Activated B cell treated with CpG ODN at 0.5 μM for 24 hours (primary cell): Measurements from ENCODE around the gene SMAD6. TPM values are rescaled to one million over a fixed set of nuclear protein-coding genes. Genes with fewer than 3 reads are reported as not detected.

Source experiments
- ATAC-seq: fragments of 200-7000 bp; cut with Tn5 transposase; one replicate; pipeline ENCODE4 v1.10.0; 2021; ENCODE audit warnings: low read depth, mild to moderate bottlenecking, moderate library complexity
- CTCF ChIA-PET: fragments of 350-600 bp; sonication (Branson Sonifier 250); formaldehyde crosslinking; loops from one replicate; lab custom pipeline; 2021; ENCODE audit warnings: antibody characterized with exemption; lab: Charles Lee
- POLR2A ChIA-PET: fragments of 350-600 bp; sonication (Branson Sonifier 250); formaldehyde crosslinking; loops from one replicate; lab custom pipeline; 2021; ENCODE audit warnings: antibody characterized with exemption; lab: Charles Lee
- DNase-seq: peaks from one replicate; pipeline ENCODE4 v3.0.0; 2022
- H3K27ac Mint-ChIP-seq: one replicate; pipeline ENCODE4 v1.8.0; 2020; ENCODE audit warnings: mixed read lengths
- H3K27me3 Mint-ChIP-seq: one replicate; pipeline ENCODE4 v1.8.0; 2021; ENCODE audit warnings: mixed read lengths
- H3K36me3 Mint-ChIP-seq: one replicate; pipeline ENCODE4 v1.8.0; 2021; ENCODE audit warnings: low read depth, mixed read lengths
- H3K4me1 Mint-ChIP-seq: one replicate; pipeline ENCODE4 v1.8.0; 2021; ENCODE audit warnings: mixed read lengths
- H3K4me3 Mint-ChIP-seq: one replicate; pipeline ENCODE4 v1.8.0; 2020; ENCODE audit warnings: mild to moderate bottlenecking, mixed read lengths
- H3K9me3 Mint-ChIP-seq: one replicate; pipeline ENCODE4 v1.8.0; 2020; ENCODE audit warnings: mixed read lengths
- CTCF ChIP-seq: fragments of 200-600 bp; IDR thresholded peaks from one replicate; pipeline ENCODE4 v1.8.0; 2022; ENCODE audit warnings: antibody characterized with exemption, mild to moderate bottlenecking
- intact Hi-C: fragments of 100-400 bp; cut with micrococcal nuclease; formaldehyde crosslinking; loops from one replicate; pipeline ENCODE4 v1.15.1; 2024
- total RNA-seq: library from RNA; stranded (reverse); gene quantifications from 2 replicates; pipeline ENCODE4 v1.2.3, GENCODE V29; 2022

SMAD6 gene
- total RNA-seq, 1 donor from 2014 or later: 0.04 TPM

- TF ChIP-seq CTCF: no peak
- peaks cover 33% of the 10 kb centered on the region for H3K4me1 Mint-ChIP-seq
- H3K9me3 Mint-ChIP-seq: no peaks in the 10 kb centered on the region
- peak overlapping the region; percentile 81 for H3K27ac Mint-ChIP-seq
- no peak overlapping the region for H3K4me3 Mint-ChIP-seq
- intact Hi-C loops: no loop called here
- ChIA-PET CTCF (interaction anchor here (1.5 kb wide), 1 partner anchor 73 kb away, joined by 3 read pairs; no protein-coding TSS in a partner anchor), POLR2A (interaction anchor here (1.6 to 2.0 kb wide), 2 partner anchors 9 to 11 kb away, joined by 4 to 6 read pairs; no protein-coding TSS in a partner anchor)
- no peak for ATAC-seq
- H3K36me3 Mint-ChIP-seq: no peaks in the 10 kb centered on the region
- no peak for DNase-seq
- no peaks in the 10 kb centered on the region for H3K27me3 Mint-ChIP-seq
Observed at GRCh38 chr15:66691727-66692126, 10.3 kb upstream of the SMAD6 start.

- H3K4me1 Mint-ChIP-seq: peaks cover 33% of the 10 kb centered on the region
- ChIA-PET POLR2A (interaction anchor here (1.6 to 2.0 kb wide), 2 partner anchors 9 to 10 kb away, joined by 4 to 6 read pairs; no protein-coding TSS in a partner anchor), CTCF (interaction anchor here (1.5 kb wide), 1 partner anchor 73 kb away, joined by 3 read pairs; no protein-coding TSS in a partner anchor)
- H3K27ac Mint-ChIP-seq: peak overlapping the region; percentile 81
- H3K9me3 Mint-ChIP-seq: no peaks in the 10 kb centered on the region
- no peaks in the 10 kb centered on the region for H3K27me3 Mint-ChIP-seq
- DNase-seq: no peak
- TF ChIP-seq CTCF: no peak
- H3K36me3 Mint-ChIP-seq: no peaks in the 10 kb centered on the region
- intact Hi-C loops: no loop called here
- no peak overlapping the region for H3K4me3 Mint-ChIP-seq
- no peak for ATAC-seq
Observed at GRCh38 chr15:66692391-66692790, 9.6 kb upstream of the SMAD6 start.

GRCh38 chr15:66692808-66693596 is 9.0 kb upstream of the SMAD6 start:
- CTCF ChIA-PET: interaction anchor here (0.6 to 1.0 kb wide), 4 partner anchors 7 to 158 kb away, joined by 3 read pairs; no protein-coding TSS in a partner anchor
- DNase-seq (no peak), ATAC-seq (peak; percentile 90)
- TF ChIP-seq CTCF: no peak
- intact Hi-C loops: no loop called here
- H3K36me3 Mint-ChIP-seq: no peaks in the 10 kb centered on the region
- POLR2A ChIA-PET: interaction anchor here (0.7 to 2.0 kb wide), 4 partner anchors 8 to 194 kb away, joined by 3 to 6 read pairs (median 4); no protein-coding TSS in a partner anchor
- H3K9me3 Mint-ChIP-seq: no peaks in the 10 kb centered on the region
- peak overlapping the region; percentile 88 for H3K27ac Mint-ChIP-seq
- H3K27me3 Mint-ChIP-seq: no peaks in the 10 kb centered on the region
- H3K4me3 Mint-ChIP-seq: peak overlapping the region; percentile 50
- peaks cover 33% of the 10 kb centered on the region for H3K4me1 Mint-ChIP-seq

- Mint-ChIP-seq H3K4me3 (no peak overlapping the region), H3K4me1 (peaks cover 42% of the 10 kb centered on the region), H3K9me3 (no peaks in the 10 kb centered on the region), H3K27ac (no peak overlapping the region), H3K27me3 (no peaks in the 10 kb centered on the region), H3K36me3 (peaks cover 6% of the 10 kb centered on the region)
- DNase-seq (no peak), ATAC-seq (no peak)
- ChIA-PET POLR2A (no interaction called here), CTCF (no interaction called here)
- intact Hi-C loops: no loop called here
- TF ChIP-seq CTCF: no peak
Observed at GRCh38 chr15:66696770-66697169, 5.3 kb upstream of the SMAD6 start.

GRCh38 chr15:66698318-66698961 is 3.6 kb upstream of the SMAD6 start:
- Mint-ChIP-seq H3K9me3 (no peaks in the 10 kb centered on the region), H3K27ac (no peak overlapping the region), H3K4me1 (peaks cover 35% of the 10 kb centered on the region), H3K36me3 (peaks cover 6% of the 10 kb centered on the region), H3K27me3 (peaks cover 5% of the 10 kb centered on the region), H3K4me3 (no peak overlapping the region)
- intact Hi-C loops: no loop called here
- no peak for TF ChIP-seq CTCF
- no peak for DNase-seq
- ChIA-PET POLR2A (no interaction called here), CTCF (no interaction called here)
- no peak for ATAC-seq
